GM18868 (cell line): ENCODE results near the gene NUP155.
"Not testable (repeated sequence)": the region's sequence is repeated elsewhere in the genome, so short reads cannot be mapped to it uniquely, and the experiment has no call there.

Experiments
- ATAC-seq: cut with Tn5 transposase; IDR thresholded peaks from one replicate; pipeline ENCODE4 v1.9.1; 2021; ENCODE audit warnings: mild to moderate bottlenecking, moderate library complexity; ENCODE audit not compliant: unreplicated experiment

NUP155 gene

DNA sequence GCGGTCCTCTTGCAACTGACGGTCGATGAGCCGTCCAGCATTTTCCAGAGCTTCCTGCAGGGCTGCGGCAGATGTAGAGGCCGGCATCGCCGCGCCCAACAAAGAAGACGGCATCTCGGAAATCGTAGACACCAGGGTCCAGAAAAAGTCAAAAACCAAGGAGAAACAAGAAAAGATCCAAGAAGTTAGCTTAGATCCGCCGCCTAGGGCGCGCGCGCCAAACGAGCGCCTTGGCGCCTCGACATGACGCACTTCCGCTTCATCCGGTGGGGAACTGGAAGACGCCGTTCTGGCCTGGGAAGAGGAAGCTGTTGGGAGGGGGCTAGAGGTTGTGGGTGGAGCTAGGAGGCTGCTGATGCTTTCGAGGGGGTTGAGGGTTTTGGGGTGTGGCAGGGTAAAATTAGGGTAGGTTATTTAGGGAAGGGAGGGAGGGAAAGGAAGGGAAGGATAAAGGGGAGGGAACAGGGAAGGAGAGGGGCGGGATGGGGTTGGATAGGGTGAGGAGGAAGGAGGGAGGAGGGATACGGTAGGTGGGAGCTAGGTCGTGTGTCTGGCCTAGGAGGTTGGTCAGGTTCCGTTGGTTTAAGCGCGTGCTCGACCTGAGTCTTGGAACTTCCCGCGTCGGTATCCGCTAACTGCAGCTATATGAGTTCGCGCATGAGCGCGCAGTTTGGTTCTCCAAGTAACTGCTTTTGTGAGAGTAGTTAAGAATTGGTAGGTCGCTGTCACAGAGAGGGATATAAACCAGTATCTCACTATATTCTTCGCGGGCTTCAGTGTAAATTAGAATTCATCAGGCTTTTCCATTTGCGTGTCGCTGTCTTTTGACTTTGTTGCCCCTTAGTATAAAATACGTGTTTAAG is at the start of gene NUP155:
TSS of gene NUP155 (minus strand) at position 243 of the 863 bp plus-strand sequence. CDS start at position 114, 129 bp downstream.
- peak; percentile 93 for ATAC-seq

- no peak for ATAC-seq
These were observed 46.4 kb upstream of the NUP155 start for GRCh38 chr5:37417347-37417746.

DNA sequence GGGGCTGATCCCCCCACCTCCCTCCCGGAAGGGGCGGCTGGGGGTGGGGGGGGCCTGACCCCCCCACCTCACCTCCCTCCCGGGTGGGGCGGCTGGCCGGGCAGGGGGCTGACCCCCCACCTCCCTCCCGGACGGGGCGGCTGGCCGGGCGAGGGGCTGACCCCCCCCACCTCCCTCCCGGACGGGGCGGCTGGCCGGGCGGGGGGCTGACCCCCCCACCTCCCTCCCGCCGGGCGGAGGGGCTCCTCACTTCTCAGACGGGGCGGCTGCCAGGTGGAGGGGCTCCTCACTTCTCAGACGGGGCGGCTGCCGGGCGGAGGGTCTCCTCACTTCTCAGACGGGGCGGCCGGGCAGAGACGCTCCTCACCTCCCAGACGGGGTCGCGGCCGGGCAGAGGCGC is 44.5 kb upstream of the NUP155 start:
- ATAC-seq = not testable (repeated sequence)

DNA sequence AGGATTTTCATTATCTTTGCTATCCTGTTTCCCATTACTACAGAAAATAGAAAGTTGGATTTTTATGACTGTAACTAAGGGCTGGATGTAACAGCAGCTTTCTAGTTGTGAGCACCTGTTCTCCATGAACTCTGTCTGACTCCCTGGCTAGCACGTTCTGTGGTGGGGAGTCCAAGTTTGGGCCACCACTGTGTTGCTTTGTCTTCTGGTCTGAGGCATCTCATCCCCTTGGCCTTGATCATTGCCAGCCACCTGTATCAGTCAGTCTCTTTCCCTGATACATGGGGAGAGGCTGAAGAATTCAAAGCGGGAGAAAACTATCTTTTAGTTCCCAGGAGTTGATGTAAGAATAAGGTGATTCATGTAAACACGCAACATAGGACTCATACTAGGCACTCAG is 41.6 kb upstream of the NUP155 start:
- no peak for ATAC-seq

- no peak for ATAC-seq
These were observed 29.6 kb upstream of the NUP155 start for GRCh38 chr5:37400501-37400900.

DNA sequence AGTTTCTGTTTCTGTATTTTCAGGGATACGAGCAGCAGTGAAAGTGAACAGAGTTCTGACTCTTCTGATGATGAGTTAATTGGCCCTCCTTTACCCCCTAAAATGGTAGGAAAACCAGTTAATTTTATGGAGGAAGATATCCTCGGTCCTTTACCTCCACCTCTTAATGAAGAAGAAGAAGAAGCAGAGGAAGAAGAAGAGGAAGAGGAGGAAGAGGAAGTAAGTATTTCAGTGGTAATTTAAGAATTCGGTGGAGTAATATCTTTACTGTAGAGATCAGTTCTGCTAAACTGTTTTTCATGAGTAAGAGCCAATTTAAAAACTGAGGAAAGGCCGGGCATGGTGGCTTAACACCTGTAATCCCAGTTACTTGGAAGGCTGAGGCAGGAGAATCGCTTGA is 25.4 kb upstream of the NUP155 start:
- ATAC-seq = no peak

DNA sequence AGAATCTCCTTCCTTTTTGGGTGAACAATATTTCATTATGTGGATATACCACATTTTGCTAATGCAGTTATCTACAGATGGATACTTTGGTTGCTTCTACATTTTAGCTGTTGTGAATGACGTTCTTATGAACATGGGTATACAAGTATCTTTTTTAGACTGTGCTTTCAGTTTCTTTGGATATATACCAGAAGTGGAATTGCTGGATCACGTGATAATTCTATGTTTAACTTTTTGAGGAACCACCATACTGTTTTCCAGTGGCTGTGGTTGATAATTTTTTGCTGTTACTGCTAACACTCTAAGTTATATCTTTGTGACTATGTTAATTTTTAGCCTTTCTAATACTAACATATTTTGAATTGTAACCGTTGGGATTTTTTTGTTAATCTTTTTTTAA is 20.7 kb upstream of the NUP155 start:
- ATAC-seq = no peak

DNA sequence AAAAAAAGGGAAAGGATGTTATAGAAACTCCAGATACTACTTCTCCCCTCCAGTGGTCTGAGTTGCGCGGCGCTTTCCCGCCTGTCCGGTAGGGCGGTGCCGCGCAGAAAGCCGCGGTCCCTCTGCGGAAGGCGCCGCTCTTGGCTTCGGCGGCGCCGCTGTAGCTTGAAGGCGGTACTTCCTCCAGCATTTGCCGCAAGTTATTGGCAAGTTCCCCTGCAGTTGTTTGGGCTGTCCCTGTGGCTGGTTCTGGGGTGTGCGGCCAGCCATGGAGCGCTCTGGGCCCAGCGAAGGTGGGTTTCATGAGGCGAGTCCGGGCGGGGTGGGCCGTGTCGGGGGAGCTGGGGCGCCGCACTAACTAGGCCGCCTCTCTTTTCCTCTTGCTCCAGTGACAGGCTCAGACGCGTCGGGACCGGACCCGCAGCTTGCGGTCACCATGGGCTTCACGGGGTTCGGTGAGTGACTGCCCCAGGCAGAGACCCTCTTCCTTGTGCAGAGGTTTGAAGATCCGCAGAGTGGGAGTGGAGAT is 8.3 kb upstream of the NUP155 start, which contains the start of gene WDR70:
TSS of gene WDR70 (plus strand) at position 219 of the 529 bp plus-strand sequence. CDS start at position 269, 50 bp downstream.
- peak; percentile 99 for ATAC-seq

DNA sequence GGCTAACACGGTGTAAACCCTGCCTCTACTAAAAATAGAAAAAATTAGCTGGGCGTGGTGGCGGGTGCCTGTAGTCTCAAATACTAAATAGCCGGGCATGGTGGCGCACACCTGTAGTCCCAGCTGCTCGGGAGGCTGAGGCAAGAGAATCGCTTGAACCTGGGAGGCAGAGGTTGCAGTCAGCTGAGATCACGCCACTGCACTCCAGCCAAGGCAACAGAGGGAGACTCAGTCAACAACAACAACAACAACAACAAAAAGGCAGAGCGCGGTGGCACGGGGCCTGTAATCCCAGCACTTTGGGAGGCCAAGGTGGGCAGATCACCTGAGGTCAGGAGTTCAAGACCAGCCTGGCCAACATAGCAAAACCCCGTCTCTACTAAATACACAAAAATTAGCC is 7.2 kb upstream of the NUP155 start:
- ATAC-seq = not testable (repeated sequence)

DNA sequence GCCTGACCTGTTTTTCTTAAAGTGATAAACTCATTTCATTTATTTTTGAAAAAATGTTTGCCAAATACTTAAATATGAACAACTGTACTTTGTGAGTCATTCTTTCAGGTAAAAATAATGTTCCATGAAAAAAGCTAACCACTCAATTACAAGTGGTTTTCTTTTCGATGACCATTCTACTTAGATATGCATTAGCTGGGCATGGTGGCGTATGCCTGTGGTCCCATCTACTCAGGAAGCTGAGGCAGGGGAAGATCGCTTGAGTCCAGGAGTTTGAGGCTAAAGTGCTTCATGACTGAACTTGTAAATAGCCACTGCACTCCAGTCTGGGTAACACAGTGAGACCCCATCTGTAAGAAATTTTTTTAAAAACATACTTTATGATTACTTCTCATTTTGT is 4.2 kb upstream of the NUP155 start:
- ATAC-seq = no peak

- ATAC-seq = no peak
These were observed 399 bp downstream of the NUP155 start for GRCh38 chr5:37370550-37370863.

DNA sequence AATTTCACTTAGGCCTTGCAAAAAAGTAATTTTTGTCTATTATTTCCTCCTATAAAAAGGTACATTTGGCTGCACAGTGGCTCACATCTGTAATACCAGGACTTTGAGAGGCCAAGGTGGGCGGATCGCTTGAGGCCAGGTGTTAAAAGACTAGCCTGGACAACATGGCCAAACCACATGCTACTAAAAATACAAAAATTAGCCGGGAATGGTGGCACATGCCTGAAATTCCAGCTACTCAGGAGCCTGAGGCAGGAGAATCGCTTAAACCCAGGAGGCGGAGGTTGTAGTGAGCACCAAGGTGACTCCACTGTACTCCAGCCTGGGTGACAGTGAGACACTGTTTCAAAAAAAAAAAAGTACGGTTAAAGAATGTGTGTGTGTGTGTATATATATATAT is 15.7 kb downstream of the NUP155 start:
- ATAC-seq = no peak

- ATAC-seq = not testable (repeated sequence)
These were observed 28.2 kb downstream of the NUP155 start for GRCh38 chr5:37342741-37343140.

- ATAC-seq = not testable (repeated sequence)
These were observed 36.2 kb downstream of the NUP155 start for GRCh38 chr5:37334754-37335153.

DNA sequence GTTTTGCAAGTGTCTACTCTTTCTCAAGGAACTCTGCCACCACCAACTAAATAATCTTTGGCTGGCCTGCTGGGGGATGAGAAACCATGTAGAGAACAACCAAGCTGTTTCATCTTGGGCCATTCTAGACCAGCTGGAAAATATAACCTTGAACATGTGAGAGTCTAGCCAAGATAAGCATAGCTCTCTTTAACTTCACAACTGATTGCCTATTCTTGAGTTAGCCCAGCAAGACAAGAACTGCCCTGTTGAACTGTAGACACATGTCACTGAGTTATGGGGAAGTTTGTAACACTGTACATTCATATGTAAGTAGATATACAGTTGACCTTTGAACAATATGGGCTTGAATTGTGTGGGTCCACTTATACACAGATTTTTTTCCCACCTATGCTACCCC is 44.4 kb downstream of the NUP155 start:
- ATAC-seq = no peak

- no peak for ATAC-seq
These were observed 47.3 kb downstream of the NUP155 start for GRCh38 chr5:37323607-37324006.

DNA sequence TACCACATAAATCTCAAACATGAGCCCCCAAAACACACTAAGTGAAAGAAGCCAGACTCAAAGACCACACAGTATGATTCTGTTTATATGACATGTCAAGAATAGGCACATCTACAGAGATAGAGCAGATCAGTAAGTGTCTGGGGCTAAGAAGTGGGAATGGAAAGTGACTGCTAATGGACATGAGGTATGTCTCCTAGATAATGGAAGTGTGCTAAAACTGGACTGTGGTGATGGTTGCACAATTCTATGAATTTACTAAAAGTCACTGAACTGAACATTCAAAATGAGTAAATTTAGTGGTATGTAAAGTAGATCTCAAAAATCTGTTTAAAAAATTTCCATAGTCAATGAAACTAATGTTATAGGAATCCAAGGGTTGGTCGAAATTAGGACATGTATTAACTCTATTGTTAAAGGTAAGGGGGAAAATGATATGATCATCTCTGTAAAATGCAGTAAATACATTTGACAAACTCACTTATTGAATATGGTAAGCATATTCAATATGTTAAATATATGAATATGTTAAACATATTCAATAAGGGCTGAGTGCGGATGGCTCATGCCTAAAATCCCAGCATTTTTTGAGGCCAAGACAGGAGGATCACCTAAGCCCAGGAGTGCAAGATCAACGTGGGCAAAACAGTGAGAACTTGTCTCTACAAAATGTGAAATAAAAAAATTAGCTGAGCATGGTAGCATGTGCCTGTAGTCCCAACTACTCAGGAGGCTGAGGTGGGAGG is 51.7 kb downstream of the NUP155 start:
- no peak for ATAC-seq

- ATAC-seq = no peak
These were observed 54.9 kb downstream of the NUP155 start for GRCh38 chr5:37316027-37316426.

- no peak for ATAC-seq
These were observed 60.5 kb downstream of the NUP155 start for GRCh38 chr5:37310360-37310759.

GRCh38 chr5:37308793-37309192 is 62.1 kb downstream of the NUP155 start:
- ATAC-seq = no peak

DNA sequence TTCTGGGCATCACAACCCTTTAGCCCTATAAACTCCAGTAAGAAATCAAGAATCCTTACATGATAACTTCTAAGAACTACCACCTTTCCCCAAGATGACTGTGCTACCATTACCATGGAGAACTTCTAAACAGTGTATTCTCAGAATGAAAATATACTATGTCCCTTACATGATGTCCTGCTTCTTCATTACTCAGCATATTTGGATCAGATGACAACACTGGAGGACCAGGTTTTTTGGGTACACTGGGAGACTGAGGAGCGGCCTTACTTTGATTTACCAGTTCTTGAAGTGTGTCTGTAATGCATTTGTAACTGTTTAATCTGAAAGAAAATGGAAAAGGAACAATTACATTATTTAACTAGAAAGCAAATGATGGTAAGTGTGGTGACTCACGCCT is 66.0 kb downstream of the NUP155 start:
- ATAC-seq = no peak

DNA sequence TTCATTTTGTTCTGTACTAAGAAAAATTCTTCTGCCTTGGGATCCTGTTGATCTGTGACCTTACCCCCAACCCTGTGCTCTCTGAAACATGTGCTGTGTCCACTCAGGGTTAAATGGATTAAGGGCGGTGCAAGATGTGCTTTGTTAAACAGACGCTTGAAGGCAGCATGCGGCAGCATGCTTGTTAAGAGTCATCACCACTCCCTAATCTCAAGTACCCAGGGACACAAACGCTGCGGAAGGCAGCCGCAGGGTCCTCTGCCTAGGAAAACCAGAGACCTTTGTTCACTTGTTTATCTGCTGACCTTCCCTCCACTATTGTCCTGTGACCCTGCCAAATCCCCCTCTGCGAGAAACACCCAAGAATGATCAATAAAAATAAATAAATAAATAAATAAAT is 74.6 kb downstream of the NUP155 start:
- not testable (repeated sequence) for ATAC-seq
